GM18526 (cell line): Measurements from ENCODE around the gene EML4.

ENCODE experiments used
- POLR2A ChIP-seq: IDR thresholded peaks from 3 replicates; pipeline ENCODE4 v1.6.1; 2011; ENCODE audit not compliant: insufficient read length; ENCODE audit errors: extremely low read depth

EML4 gene

DNA sequence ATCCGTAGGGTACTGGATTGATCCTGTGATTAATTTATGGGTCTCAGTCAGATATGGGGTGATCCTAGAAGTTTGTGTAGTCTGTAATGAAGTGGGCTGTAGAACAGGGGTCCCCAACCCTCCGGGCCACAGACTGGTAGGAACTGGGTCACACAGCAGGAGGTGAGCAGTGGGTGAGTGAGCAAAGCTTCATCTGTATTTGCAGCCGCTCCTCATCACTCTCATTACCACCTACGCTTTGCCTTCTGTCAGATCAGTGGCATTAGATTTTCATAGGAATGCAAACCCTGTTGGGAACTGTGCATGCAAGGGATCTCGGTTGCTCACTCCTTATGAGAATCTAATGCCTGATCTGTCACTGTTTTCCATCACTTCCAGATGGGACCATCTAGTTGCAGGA, 48.8 kb downstream of the EML4 start:
- no peak for TF ChIP-seq POLR2A

- no peak for TF ChIP-seq POLR2A
These were observed 49.6 kb downstream of the EML4 start for GRCh38 chr2:42218712-42219111.

GRCh38 chr2:42219160-42219559, 50.0 kb downstream of the EML4 start:
- TF ChIP-seq POLR2A: no peak

GRCh38 chr2:42220566-42220965, 51.4 kb downstream of the EML4 start:
- TF ChIP-seq POLR2A: no peak

DNA sequence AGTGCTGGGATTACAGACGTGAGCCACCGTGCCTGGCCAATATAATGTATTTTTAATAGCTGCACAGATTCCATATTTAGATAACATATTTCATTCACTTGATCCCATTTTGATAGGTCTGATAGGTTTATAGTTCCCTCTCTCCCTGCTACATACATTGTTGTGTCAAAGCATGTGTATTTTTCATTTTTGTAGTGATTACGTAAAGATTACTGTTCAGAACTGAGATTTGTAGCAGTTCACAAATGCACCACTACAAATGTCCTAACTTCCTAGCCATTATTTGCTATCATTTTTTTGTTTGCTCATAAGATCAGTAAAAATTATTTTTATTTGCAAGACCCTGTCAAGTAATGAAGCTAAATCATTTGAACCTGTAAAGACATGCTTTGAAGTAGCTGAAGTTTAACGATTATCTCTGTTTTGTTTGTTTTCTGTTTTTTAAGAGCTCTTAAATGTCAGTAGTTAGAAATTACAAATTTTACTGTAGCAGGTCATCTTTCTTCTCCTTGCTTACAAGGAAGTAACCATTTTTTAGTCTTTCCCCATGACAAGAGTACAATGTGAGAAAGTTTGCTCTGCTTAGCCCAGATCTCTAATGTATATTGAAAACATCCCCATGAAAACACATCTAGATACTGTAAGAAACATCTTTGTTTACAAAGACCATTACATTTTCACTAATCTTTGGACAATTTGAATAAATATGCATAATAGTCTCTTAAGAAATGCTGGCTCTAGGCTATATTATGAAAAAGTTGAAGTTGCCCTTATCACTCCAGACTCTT, 54.1 kb downstream of the EML4 start:
- no peak for TF ChIP-seq POLR2A

- TF ChIP-seq POLR2A: no peak
These were observed 54.7 kb downstream of the EML4 start for GRCh38 chr2:42223855-42224268.

GRCh38 chr2:42224422-42225067, 55.4 kb downstream of the EML4 start:
- TF ChIP-seq POLR2A: no peak

GRCh38 chr2:42225573-42225972, 56.4 kb downstream of the EML4 start:
- TF ChIP-seq POLR2A: no peak

DNA sequence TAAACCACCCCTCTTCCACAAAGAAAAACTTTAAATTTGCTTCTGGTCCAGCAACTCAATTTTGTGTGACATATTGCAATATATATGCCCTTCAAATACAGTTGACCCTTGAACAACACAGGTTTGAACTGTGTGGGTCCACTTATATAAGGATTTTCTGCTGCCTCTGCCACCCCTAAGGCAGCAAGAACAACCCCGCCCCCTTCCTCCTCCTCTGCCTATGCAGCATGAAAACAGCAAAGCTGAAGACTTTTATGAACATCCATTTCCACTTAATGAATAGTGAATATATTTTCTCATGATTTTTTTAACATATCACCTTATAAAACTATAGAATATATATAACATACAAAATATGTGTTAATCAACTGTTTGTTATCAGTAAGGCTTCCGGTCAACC, 58.3 kb downstream of the EML4 start:
- TF ChIP-seq POLR2A: no peak

DNA sequence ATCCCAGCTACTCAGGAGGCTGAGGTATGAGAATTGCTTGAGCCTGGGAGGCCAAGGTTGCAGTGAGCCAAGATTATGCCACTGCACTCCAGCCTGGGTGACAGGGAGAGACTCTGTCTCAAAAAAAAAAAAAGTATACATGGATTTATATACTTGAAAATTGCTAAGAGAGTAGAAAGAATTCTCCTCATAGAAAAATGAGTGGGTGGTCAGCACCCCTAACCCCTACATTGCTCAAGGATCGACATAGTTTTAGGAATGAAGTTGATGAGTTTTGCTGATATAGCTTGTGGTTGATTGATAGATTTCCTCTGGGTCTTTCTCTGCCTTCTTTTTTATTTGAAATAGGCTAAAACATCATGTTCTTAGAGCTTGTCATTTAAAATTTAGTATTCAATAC, 58.9 kb downstream of the EML4 start:
- no peak for TF ChIP-seq POLR2A

DNA sequence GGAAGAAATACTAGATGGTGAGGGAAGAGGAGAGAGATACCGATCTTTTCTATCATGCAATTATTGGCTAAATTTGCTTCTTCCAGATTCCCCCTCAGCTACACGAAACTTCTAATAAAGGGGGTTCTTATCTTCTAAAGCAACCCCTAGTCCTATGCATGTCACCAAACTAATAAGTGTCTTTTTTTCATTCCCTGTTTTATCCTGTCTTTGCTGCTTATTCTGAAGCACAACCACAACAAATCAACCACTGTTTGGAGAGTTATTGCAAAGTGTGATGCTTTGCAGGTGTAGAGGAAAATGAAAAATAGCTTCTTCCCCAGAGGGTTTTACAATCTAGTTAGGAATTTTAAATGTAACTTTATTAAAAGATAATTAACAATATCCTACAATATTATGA, 60.8 kb downstream of the EML4 start:
- no peak for TF ChIP-seq POLR2A

- TF ChIP-seq POLR2A: no peak
These were observed 61.7 kb downstream of the EML4 start for GRCh38 chr2:42230891-42231290.

DNA sequence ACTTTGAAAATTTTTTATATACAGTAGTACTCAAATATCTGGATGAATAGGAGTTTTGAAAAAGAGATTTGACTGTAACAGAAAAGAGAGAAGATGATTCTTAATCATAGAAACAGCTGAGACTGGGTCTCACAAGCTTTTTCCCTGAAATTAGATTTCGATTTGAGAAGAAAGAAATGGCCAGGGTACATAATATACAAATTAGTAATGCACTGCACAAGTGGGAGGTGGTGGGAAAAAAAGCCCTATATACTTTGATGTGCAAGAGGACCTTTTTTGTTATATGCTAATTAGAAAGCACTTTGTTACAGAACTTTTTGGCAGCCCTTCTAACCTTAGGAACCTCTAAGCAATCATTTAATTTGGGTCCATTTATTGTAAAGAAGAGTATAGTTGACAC, 62.9 kb downstream of the EML4 start:
- no peak for TF ChIP-seq POLR2A

- no peak for TF ChIP-seq POLR2A
These were observed 64.9 kb downstream of the EML4 start for GRCh38 chr2:42233976-42234441.

DNA sequence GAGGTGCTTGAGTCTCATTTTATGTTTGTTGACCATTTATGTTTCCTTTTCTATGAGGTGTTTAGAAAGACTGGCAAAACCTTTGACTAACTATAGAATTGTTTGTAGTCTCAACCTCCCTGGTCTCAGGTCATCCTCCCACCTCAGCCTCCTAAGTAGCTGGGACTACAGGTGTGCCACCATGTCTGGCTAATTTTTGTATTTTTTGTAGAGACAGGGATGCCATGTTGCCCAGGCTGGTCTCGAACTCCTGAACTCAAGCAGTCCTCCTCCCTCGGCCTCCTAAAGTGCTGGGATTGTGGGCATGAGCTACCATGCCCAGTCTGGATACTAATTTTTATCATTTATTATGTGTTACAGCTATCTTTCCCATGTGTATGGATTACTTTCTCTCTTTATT, 67.8 kb downstream of the EML4 start:
- TF ChIP-seq POLR2A: no peak

DNA sequence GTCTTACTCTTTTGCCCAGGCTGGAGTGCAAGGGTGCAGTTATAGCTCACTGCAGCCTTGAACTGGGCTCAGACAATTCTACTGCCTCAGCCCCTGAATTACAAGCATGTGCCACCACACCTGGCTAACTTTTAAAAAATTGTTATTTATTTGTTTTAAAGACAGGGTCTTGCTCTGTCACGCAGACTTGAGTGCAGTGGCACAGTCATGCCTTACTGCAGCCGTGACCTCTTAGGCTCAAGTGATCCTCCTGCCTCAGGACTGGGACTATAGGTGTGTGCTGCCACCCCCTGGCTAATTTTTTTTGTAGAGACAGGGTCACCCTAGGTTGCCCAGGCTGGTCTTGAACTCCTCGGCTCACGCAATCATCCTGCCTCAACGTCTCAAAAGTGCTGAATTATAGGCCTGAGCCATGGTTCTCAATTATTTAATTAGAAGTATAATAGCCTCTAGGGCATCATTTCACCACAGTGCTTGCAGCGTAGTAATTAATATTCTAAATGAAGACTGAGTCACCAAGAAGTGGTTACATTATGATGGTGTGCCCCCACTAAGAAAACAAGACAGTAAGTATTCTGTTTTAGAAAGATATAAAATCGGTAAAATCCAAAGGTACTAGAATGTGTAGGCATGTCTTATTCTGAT, 69.6 kb downstream of the EML4 start:
- TF ChIP-seq POLR2A: no peak
